ENCODE data around the gene SGTA.

Gene SGTA

GRCh38 chr19:2736550-2737190, 46.4 kb downstream of the SGTA start:
- peaks cover 35% of the 10 kb centered on the region for H3K36me3 ChIP-seq (ENCODE audit: control insufficient read depth, insufficient read depth, low read length)
- H3K9ac ChIP-seq (ENCODE audit: low read depth, low read length): no peak overlapping the region
- H3K4me3 ChIP-seq (ENCODE audit: low read depth, low read length): no peak overlapping the region
- no peaks in the 10 kb centered on the region for H3K4me1 ChIP-seq (ENCODE audit: control insufficient read depth, insufficient read depth, low read length)
- no peak overlapping the region for H3K27ac ChIP-seq (ENCODE audit: low read depth, low read length)
- no peaks in the 10 kb centered on the region for H3K9me3 ChIP-seq (ENCODE audit: control insufficient read depth, insufficient read depth, low read length)
- no peaks in the 10 kb centered on the region for H3K27me3 ChIP-seq (ENCODE audit: control insufficient read depth, insufficient read depth, low read length)

GRCh38 chr19:2735374-2735773, 47.7 kb downstream of the SGTA start:
- no peak overlapping the region for H3K4me3 ChIP-seq (ENCODE audit: low read depth, low read length)
- H3K4me1 ChIP-seq (ENCODE audit: control insufficient read depth, insufficient read depth, low read length): no peaks in the 10 kb centered on the region
- H3K9ac ChIP-seq (ENCODE audit: low read depth, low read length): no peak overlapping the region
- H3K9me3 ChIP-seq (ENCODE audit: control insufficient read depth, insufficient read depth, low read length): no peaks in the 10 kb centered on the region
- no peaks in the 10 kb centered on the region for H3K27me3 ChIP-seq (ENCODE audit: control insufficient read depth, insufficient read depth, low read length)
- no peak overlapping the region for H3K27ac ChIP-seq (ENCODE audit: low read depth, low read length)
- H3K36me3 ChIP-seq (ENCODE audit: control insufficient read depth, insufficient read depth, low read length): peaks cover 35% of the 10 kb centered on the region

GRCh38 chr19:2734589-2735288, 48.3 kb downstream of the SGTA start:
- Histone ChIP-seq H3K4me1 (ENCODE audit: control insufficient read depth, insufficient read depth, low read length) (no peaks in the 10 kb centered on the region), H3K27ac (ENCODE audit: low read depth, low read length) (no peak overlapping the region), H3K4me3 (ENCODE audit: low read depth, low read length) (no peak overlapping the region)

GRCh38 chr19:2733930-2734588, 49.0 kb downstream of the SGTA start:
- Histone ChIP-seq H3K36me3 (ENCODE audit: control insufficient read depth, insufficient read depth, low read length) (peaks cover 35% of the 10 kb centered on the region), H3K27ac (ENCODE audit: low read depth, low read length) (no peak overlapping the region), H3K9me3 (ENCODE audit: control insufficient read depth, insufficient read depth, low read length) (no peaks in the 10 kb centered on the region), H3K4me3 (ENCODE audit: low read depth, low read length) (no peak overlapping the region), H3K9ac (ENCODE audit: low read depth, low read length) (no peak overlapping the region), H3K4me1 (ENCODE audit: control insufficient read depth, insufficient read depth, low read length) (no peaks in the 10 kb centered on the region), H3K27me3 (ENCODE audit: control insufficient read depth, insufficient read depth, low read length) (no peaks in the 10 kb centered on the region)

More at GRCh38 chr19:2734589-2735288, 48.3 kb downstream of the SGTA start:
- Histone ChIP-seq H3K36me3 (ENCODE audit: control insufficient read depth, insufficient read depth, low read length) (peaks cover 35% of the 10 kb centered on the region), H3K27me3 (ENCODE audit: control insufficient read depth, insufficient read depth, low read length) (no peaks in the 10 kb centered on the region), H3K9ac (ENCODE audit: low read depth, low read length) (no peak overlapping the region), H3K9me3 (ENCODE audit: control insufficient read depth, insufficient read depth, low read length) (no peaks in the 10 kb centered on the region)

- Histone ChIP-seq H3K36me3 (ENCODE audit: control insufficient read depth, insufficient read depth, low read length) (peaks cover 35% of the 10 kb centered on the region), H3K27ac (ENCODE audit: low read depth, low read length) (no peak overlapping the region)
Observed at GRCh38 chr19:2732883-2733282, 50.2 kb downstream of the SGTA start.

GRCh38 chr19:2732157-2732725, 50.8 kb downstream of the SGTA start:
- no peaks in the 10 kb centered on the region for H3K4me1 ChIP-seq (ENCODE audit: control insufficient read depth, insufficient read depth, low read length)

More at GRCh38 chr19:2732883-2733282, 50.2 kb downstream of the SGTA start:
- no peak overlapping the region for H3K9ac ChIP-seq (ENCODE audit: low read depth, low read length)
- no peaks in the 10 kb centered on the region for H3K9me3 ChIP-seq (ENCODE audit: control insufficient read depth, insufficient read depth, low read length)
- no peaks in the 10 kb centered on the region for H3K4me1 ChIP-seq (ENCODE audit: control insufficient read depth, insufficient read depth, low read length)
- no peak overlapping the region for H3K4me3 ChIP-seq (ENCODE audit: low read depth, low read length)
- H3K27me3 ChIP-seq (ENCODE audit: control insufficient read depth, insufficient read depth, low read length): no peaks in the 10 kb centered on the region

GRCh38 chr19:2731181-2731995, 51.7 kb downstream of the SGTA start:
- Histone ChIP-seq H3K4me1 (ENCODE audit: control insufficient read depth, insufficient read depth, low read length) (no peaks in the 10 kb centered on the region), H3K4me3 (ENCODE audit: low read depth, low read length) (no peak overlapping the region), H3K9me3 (ENCODE audit: control insufficient read depth, insufficient read depth, low read length) (no peaks in the 10 kb centered on the region), H3K27me3 (ENCODE audit: control insufficient read depth, insufficient read depth, low read length) (no peaks in the 10 kb centered on the region), H3K9ac (ENCODE audit: low read depth, low read length) (no peak overlapping the region), H3K27ac (ENCODE audit: low read depth, low read length) (no peak overlapping the region), H3K36me3 (ENCODE audit: control insufficient read depth, insufficient read depth, low read length) (peaks cover 28% of the 10 kb centered on the region)

More at GRCh38 chr19:2732157-2732725, 50.8 kb downstream of the SGTA start:
- H3K9ac ChIP-seq (ENCODE audit: low read depth, low read length): no peak overlapping the region
- H3K9me3 ChIP-seq (ENCODE audit: control insufficient read depth, insufficient read depth, low read length): no peaks in the 10 kb centered on the region
- no peaks in the 10 kb centered on the region for H3K27me3 ChIP-seq (ENCODE audit: control insufficient read depth, insufficient read depth, low read length)
- no peak overlapping the region for H3K27ac ChIP-seq (ENCODE audit: low read depth, low read length)
- H3K4me3 ChIP-seq (ENCODE audit: low read depth, low read length): no peak overlapping the region
- peaks cover 35% of the 10 kb centered on the region for H3K36me3 ChIP-seq (ENCODE audit: control insufficient read depth, insufficient read depth, low read length)

GRCh38 chr19:2729943-2730818, 52.9 kb downstream of the SGTA start:
- Histone ChIP-seq H3K27me3 (ENCODE audit: control insufficient read depth, insufficient read depth, low read length) (no peaks in the 10 kb centered on the region), H3K9ac (ENCODE audit: low read depth, low read length) (no peak overlapping the region), H3K27ac (ENCODE audit: low read depth, low read length) (no peak overlapping the region), H3K36me3 (ENCODE audit: control insufficient read depth, insufficient read depth, low read length) (peaks cover 18% of the 10 kb centered on the region), H3K4me1 (ENCODE audit: control insufficient read depth, insufficient read depth, low read length) (no peaks in the 10 kb centered on the region), H3K4me3 (ENCODE audit: low read depth, low read length) (no peak overlapping the region), H3K9me3 (ENCODE audit: control insufficient read depth, insufficient read depth, low read length) (no peaks in the 10 kb centered on the region)

GRCh38 chr19:2728783-2729387, 54.2 kb downstream of the SGTA start:
- no peak overlapping the region for H3K27ac ChIP-seq (ENCODE audit: low read depth, low read length)
- no peak overlapping the region for H3K4me3 ChIP-seq (ENCODE audit: low read depth, low read length)
- 0 out of 2 replicates have a peak, but pooled peaks cover 6% of the 10 kb centered on the region for H3K36me3 ChIP-seq (ENCODE audit: control insufficient read depth, insufficient read depth, low read length)
- H3K9me3 ChIP-seq (ENCODE audit: control insufficient read depth, insufficient read depth, low read length): no peaks in the 10 kb centered on the region
- H3K4me1 ChIP-seq (ENCODE audit: control insufficient read depth, insufficient read depth, low read length): no peaks in the 10 kb centered on the region
- H3K27me3 ChIP-seq (ENCODE audit: control insufficient read depth, insufficient read depth, low read length): no peaks in the 10 kb centered on the region
- no peak overlapping the region for H3K9ac ChIP-seq (ENCODE audit: low read depth, low read length)

Data from HUES48 (cell line).